SKM-1 treated with dmso at 0.1 percent for 144 hours (cell line): ENCODE data around the gene OR3A1.
"Not testable (repeated sequence)": the region's sequence is repeated elsewhere in the genome, so short reads cannot be mapped to it uniquely, and the experiment has no call there.

ENCODE experiments used
- DNase-seq: peaks from one replicate; lab custom pipeline; 2025; ENCODE audit not compliant: unreplicated experiment; lab: John Stamatoyannopoulos, UW

The OR3A1 gene

DNA sequence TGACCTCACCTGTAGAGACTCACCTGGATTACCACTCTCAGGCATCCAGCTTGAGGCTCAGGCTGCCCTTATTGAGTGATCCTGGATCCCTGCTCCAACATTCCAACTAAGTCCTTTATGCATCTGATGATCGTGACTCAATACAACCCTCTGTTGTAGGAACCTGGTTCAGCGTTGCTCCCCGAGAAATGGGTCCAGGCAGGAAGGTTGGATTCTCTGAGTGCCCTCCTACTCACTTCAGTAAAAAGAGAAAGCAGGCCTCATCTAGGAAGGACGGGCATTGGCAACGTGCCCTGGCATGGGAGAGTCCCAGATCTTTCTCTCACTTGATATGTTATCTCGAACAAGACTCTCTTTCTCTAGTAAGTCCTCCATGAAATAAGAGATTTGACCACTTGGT is at the start of gene OR3A1:
TSS of gene OR3A1 (minus strand) at position 101 of the 400 bp plus-strand sequence. CDS start 5,778 bp downstream, outside the sequence.
- DNase-seq: no peak

DNA sequence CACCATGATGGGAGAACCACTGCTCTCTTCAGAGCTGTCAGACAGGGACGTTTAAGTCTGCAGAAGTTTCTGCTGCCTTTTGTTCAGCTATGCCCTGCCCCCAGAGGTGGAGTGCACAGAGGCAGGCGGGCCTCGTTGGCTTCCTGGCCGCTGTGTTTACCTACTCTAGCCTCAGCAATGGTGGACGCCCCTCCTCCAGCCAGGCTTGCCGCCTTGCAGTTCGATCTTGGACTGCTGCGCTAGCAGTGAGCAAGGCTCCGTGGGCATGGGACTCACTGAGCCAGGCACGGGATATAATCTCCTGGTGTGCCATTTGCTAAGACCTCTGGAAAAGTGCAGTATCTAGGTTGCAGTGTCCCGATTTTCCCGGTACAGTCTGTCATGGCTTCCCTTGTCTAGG is 44.6 kb upstream of the OR3A1 start:
- DNase-seq: not testable (repeated sequence)

GRCh38 chr17:3335876-3336275 is 37.7 kb upstream of the OR3A1 start:
- DNase-seq: no peak

DNA sequence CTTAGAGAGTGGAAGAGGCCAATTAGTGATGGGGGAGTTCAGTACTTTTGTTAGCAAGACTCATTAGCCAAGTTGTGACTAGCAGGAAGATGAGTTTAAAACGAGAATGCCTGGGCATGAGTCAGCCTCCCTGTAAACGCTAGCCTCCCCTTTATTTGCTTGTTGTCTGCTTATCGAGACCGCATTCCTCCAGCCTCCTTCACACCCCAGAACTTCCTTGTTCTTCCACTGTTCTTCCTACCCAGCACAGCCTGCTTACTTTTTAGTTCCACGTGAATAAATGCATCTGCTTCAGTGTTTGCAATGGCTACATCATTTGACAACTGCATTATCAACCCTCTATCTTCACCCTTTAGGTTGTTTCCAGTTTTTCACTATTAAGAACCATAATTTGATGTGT is 20.2 kb upstream of the OR3A1 start:
- DNase-seq: no peak

DNA sequence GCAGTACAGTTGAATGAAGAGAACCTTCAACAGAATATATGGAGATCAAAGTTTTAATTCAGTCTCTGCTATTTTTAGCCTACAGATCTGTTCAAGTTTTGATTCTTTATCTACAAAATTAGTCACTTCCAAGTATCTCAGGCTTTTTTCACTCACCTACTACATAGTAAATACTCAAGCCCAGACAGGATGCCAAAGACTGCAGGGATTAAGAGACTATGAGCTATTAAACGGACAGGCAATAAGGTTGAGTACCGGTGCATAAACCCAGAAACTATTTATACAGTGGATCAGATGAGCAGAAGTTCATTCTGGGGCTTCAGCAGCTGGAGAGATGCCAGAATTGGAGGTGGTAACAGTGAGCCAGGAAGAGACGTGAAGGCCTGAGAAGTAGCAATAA is 18.7 kb upstream of the OR3A1 start:
- no peak for DNase-seq

GRCh38 chr17:3308603-3309002 is 10.4 kb upstream of the OR3A1 start:
- no peak for DNase-seq

GRCh38 chr17:3295632-3296031 is 2.5 kb downstream of the OR3A1 start:
- DNase-seq: no peak

- not testable (repeated sequence) for DNase-seq
Measured at GRCh38 chr17:3293548-3293947, 4.6 kb downstream of the OR3A1 start.

- no peak for DNase-seq
Measured at GRCh38 chr17:3282901-3283300, 15.3 kb downstream of the OR3A1 start.

- DNase-seq: no peak
Measured at GRCh38 chr17:3276126-3276525, 22.0 kb downstream of the OR3A1 start.

GRCh38 chr17:3271072-3271848 is 26.9 kb downstream of the OR3A1 start:
- no peak for DNase-seq

DNA sequence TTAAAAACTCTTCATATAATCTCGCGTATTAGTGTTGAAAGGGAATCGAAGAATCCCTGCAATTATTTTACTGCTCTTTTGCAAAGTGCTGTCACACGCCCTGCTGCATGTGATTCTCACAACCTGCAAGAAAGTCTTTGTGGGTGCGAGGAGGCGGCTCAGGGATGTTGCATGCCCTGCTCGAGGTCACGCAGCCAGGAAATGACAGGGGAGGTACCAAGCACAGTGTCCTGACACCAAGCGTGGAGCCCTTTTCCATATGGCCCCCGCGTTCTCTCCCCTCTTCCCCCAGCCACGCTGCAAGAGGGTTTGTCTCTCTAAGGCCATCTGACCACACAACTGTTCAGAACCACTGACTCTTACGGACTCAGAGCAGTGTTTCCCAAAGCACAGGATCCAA is 37.6 kb downstream of the OR3A1 start:
- no peak for DNase-seq

DNA sequence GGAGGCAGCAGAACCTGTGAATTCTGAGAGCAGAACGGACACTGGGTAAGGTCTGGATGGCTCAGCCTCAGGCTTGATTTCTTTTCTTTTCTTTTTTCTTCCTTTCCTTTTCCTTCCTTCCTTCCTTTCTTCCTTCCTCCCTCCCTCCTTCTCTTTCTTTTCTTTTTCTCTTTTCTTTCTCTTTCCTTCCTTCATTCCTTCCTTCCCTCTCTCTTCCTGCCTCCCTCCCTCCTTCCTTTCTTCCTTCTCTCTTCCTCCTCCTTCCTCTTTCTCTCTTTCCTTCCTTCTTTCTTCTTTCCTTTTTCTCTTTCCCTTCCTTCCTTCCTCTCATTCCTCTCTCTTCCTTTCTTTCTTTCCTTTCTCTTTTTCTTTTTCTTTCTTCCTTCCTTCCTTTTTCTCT is 38.0 kb downstream of the OR3A1 start:
- DNase-seq: no peak

- DNase-seq: no peak
Measured at GRCh38 chr17:3256575-3256974, 41.6 kb downstream of the OR3A1 start.

DNA sequence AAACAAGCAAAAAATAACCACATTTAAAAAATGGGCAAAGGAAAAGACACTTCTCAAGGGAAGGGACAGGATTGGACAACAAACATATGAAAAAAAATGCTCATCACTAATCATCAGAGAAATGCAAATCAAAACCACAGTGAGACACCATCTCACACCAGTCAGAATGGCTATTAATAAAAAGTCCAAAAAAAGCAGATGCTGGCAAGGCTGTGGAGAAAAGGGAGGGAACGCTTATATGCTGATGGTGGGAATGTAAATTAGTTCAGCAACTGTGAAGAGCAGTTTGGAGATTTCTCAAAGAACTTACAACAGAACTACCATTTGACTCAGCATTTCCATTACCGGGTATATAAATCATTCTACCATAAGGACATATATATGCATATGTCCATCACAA is 49.1 kb downstream of the OR3A1 start:
- not testable (repeated sequence) for DNase-seq

GRCh38 chr17:3244841-3245240 is 53.3 kb downstream of the OR3A1 start:
- not testable (repeated sequence) for DNase-seq

DNA sequence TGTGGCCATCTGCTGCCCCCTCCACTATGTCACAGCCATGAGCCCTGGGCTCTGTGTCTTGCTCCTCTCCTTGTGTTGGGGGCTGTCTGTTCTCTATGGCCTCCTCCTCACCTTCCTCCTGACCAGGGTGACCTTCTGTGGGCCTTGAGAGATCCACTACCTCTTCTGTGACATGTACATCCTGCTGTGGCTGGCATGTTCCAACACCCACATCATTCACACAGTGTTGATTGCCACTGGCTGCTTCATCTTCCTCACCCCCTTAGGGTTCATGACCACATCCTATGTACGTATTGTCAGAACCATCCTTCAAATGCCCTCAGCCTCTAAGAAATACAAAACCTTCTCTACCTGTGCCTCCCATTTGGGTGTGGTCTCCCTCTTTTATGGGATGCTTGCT is 57.1 kb downstream of the OR3A1 start:
- not testable (repeated sequence) for DNase-seq
